Body of pancreas (tissue), 4 donors: ENCODE results near the gene MMP24OS. TPM values are rescaled to one million over a fixed set of nuclear protein-coding genes. Genes with fewer than 3 reads are reported as not detected.
A peak's percentile ranks its signal among the peaks of the same experiment; 100 is the strongest.

Experiments
- ATAC-seq: fragments of 150-250 bp; one replicate; pipeline ENCODE4 v1.9.1; 2016
- DNase-seq, 4 donors: peaks; one replicate each; pipeline ENCODE4 v3.0.0-alpha.2; 2019
- H3K27ac ChIP-seq, 4 donors: fragments of 200-600 bp; sonication (generic); 1 replicate in 3 of 4; 2 replicates in 1 of 4; pipeline versions ENCODE4 v1.5.1 to v1.6.1; 2016 to 2019; ENCODE audit warnings: mild to moderate bottlenecking in 1 of 4, mixed read lengths in 1 of 4, moderate library complexity in 1 of 4
- H3K27me3 ChIP-seq, 2 donors: fragments of 200-600 bp; sonication (generic); one replicate each; pipeline ENCODE4 v1.6.0; 2016; ENCODE audit warnings: mild to moderate bottlenecking in 1 of 2
- H3K36me3 ChIP-seq, 2 donors: fragments of 200-600 bp; sonication (generic); replicated peaks in 1 of 2; 2 replicates each; pipeline ENCODE4 v1.5.1; 2016; ENCODE audit warnings: low read depth in 2 of 2; ENCODE audit not compliant: insufficient read depth in 1 of 2
- H3K4me1 ChIP-seq: fragments of 200-600 bp; sonication (generic); one replicate; pipeline ENCODE4 v1.6.0; 2016
- H3K4me3 ChIP-seq, 2 donors: fragments of 200-600 bp; sonication (generic); 1 replicate in 1 of 2; 2 replicates in 1 of 2; pipeline ENCODE4 v1.5.1; 2016 to 2019
- H3K9me3 ChIP-seq, 3 donors: fragments of 200-600 bp; sonication (generic); 1 replicate in 2 of 3; 2 replicates in 1 of 3; pipeline ENCODE4 v1.5.1; 2016
- CTCF ChIP-seq, 7 experiments: fragments of 450-650 bp in 4 of 7; fragments of 200-600 bp in 3 of 7; sonication (generic) in 3 of 7; IDR thresholded peaks; one replicate each; pipeline ENCODE4 v1.5.1; 2016 to 2019; ENCODE audit warnings: antibody characterized with exemption in 7 of 7
- POLR2A ChIP-seq, 3 donors: fragments of 450-650 bp; IDR thresholded peaks; one replicate each; pipeline ENCODE4 v1.6.1; 2016; ENCODE audit warnings: antibody characterized with exemption in 3 of 3, mild to moderate bottlenecking in 2 of 3
- WGBS, 2 donors: methylation state at CpG; one replicate each; pipeline ENCODE4 v1.1.5; 2017; 5-methylcytosine and 5-hydroxymethylcytosine counted together
- intact Hi-C: fragments of 100-400 bp; cut with DNase I; formaldehyde crosslinking; loops from one replicate; pipeline ENCODE4 v1.15.1; 2023
- total RNA-seq, 2 donors: library from RNA; depleted of rRNA; stranded (reverse); fragments of >200 nt; gene quantifications; one replicate each; pipeline ENCODE4 v1.1.0, GENCODE V29; 2016

The MMP24OS gene
- total RNA-seq, 2 donors from 2014 or later = 20.4 to 27.5 TPM

GRCh38 chr20:35226884-35227681 is 50.8 kb downstream of the MMP24OS start:
- Histone ChIP-seq H3K36me3 (no peaks in the 10 kb centered on the region), H3K27ac (no peak overlapping the region), H3K4me1 (peaks cover 10% of the 10 kb centered on the region), H3K27me3 (no peaks in the 10 kb centered on the region), H3K9me3 (no peaks in the 10 kb centered on the region), H3K4me3 (no peak overlapping the region)
- WGBS, 2 donors = 16 to 25% methylated on average over 21 to 25 of the region's 74 CpGs
- intact Hi-C loops = no loop called here
- TF ChIP-seq CTCF (IDR thresholded peaks at IDR 0.05) (no peak), POLR2A (IDR thresholded peaks at IDR 0.05) (no peak)
- DNase-seq = peak; percentile 25 to 57 (median 44)
- ATAC-seq = peak; percentile 76

Other genes starting within 250 kb of the MMP24OS start
- 10 to 100 TPM; 44.1 to 57.4 TPM for gene TRPC4AP, start 185.3 kb downstream of the MMP24OS start, total RNA-seq
- gene EDEM2, start 130.8 kb downstream of the MMP24OS start, total RNA-seq = 10 to 100 TPM; 18.1 to 24.6 TPM
- gene PROCR, start 106.0 kb downstream of the MMP24OS start, total RNA-seq = 10 to 100 TPM in 1 of 2 donors, 1 to 10 TPM in 1; 4.0 to 14.8 TPM
- 1 to 10 TPM; 3.0 to 9.3 TPM for gene MMP24, start 51.4 kb downstream of the MMP24OS start, total RNA-seq
- 10 to 100 TPM; 23.3 to 35.6 TPM for gene EIF6, start 6.7 kb upstream of the MMP24OS start, total RNA-seq
- gene FAM83C, start 14.3 kb upstream of the MMP24OS start, total RNA-seq = not detected
- gene UQCC1, start 133.9 kb upstream of the MMP24OS start, total RNA-seq = 10 to 100 TPM; 16.1 to 43.2 TPM
- under 1 TPM in 1 of 2 donors, not detected in 1; 0.66 TPM for gene GDF5, start 160.1 kb upstream of the MMP24OS start, total RNA-seq
- 10 to 100 TPM in 1 of 2 donors, 1 to 10 TPM in 1; 7.8 to 27.0 TPM for gene CEP250, start 177.5 kb upstream of the MMP24OS start, total RNA-seq